GM12864 (cell line): ENCODE data around the gene ZNF350.
"Not testable (repeated sequence)": the region's sequence is repeated elsewhere in the genome, so short reads cannot be mapped to it uniquely, and the experiment has no call there.

Experiments
- DNase-seq: peaks from one replicate; pipeline ENCODE4 v3.0.0-alpha.2; 2011; ENCODE audit warnings: low read depth
- H3K4me3 ChIP-seq: 2 replicates; pipeline ENCODE4 v1.5.1; 2011; ENCODE audit warnings: mild to moderate bottlenecking, low read depth, low read length, control low read depth
- CTCF ChIP-seq: IDR thresholded peaks from 2 replicates; pipeline ENCODE4 v1.5.1; 2011; ENCODE audit warnings: low read depth, mild to moderate bottlenecking, moderate library complexity, low read length, control low read depth, inconsistent platforms; ENCODE audit errors: missing control alignments

ZNF350 gene

GRCh38 chr19:51983361-51983760 lies 3.3 kb downstream of the ZNF350 start:
- H3K4me3 ChIP-seq = no peak overlapping the region
- DNase-seq = no peak
- TF ChIP-seq CTCF = no peak

GRCh38 chr19:51980926-51981325 lies 5.7 kb downstream of the ZNF350 start:
- DNase-seq, H3K4me3 ChIP-seq: not testable (repeated sequence)

GRCh38 chr19:51980116-51980736 lies 6.4 kb downstream of the ZNF350 start:
- no peak for DNase-seq
- TF ChIP-seq CTCF = no peak
- no peak overlapping the region for H3K4me3 ChIP-seq

- no peak for DNase-seq
- no peak for TF ChIP-seq CTCF
- no peak overlapping the region for H3K4me3 ChIP-seq
Observed at GRCh38 chr19:51978882-51979281, 7.8 kb downstream of the ZNF350 start.

GRCh38 chr19:51977346-51977745 lies 9.3 kb downstream of the ZNF350 start:
- TF ChIP-seq CTCF = no peak
- no peak for DNase-seq
- no peak overlapping the region for H3K4me3 ChIP-seq

- TF ChIP-seq CTCF = no peak
- no peak for DNase-seq
- no peak overlapping the region for H3K4me3 ChIP-seq
Observed at GRCh38 chr19:51976852-51977251, 9.8 kb downstream of the ZNF350 start.

- not testable (repeated sequence) for DNase-seq
Observed at GRCh38 chr19:51975787-51976186, 10.9 kb downstream of the ZNF350 start.

GRCh38 chr19:51971624-51972023 lies 15.0 kb downstream of the ZNF350 start:
- DNase-seq = no peak
- no peak for TF ChIP-seq CTCF
- H3K4me3 ChIP-seq = no peak overlapping the region

More at GRCh38 chr19:51975787-51976186, 10.9 kb downstream of the ZNF350 start:
- not testable (repeated sequence) for H3K4me3 ChIP-seq
